ENCODE data around the gene CCDC66. TPM values are rescaled to one million over a fixed set of nuclear protein-coding genes. Genes with fewer than 3 reads are reported as not detected.
A peak's percentile ranks its signal among the peaks of the same experiment; 100 is the strongest.

Gene CCDC66
- total RNA-seq, 1 experiment from 2014 or later, result 23.0 TPM

DNA sequence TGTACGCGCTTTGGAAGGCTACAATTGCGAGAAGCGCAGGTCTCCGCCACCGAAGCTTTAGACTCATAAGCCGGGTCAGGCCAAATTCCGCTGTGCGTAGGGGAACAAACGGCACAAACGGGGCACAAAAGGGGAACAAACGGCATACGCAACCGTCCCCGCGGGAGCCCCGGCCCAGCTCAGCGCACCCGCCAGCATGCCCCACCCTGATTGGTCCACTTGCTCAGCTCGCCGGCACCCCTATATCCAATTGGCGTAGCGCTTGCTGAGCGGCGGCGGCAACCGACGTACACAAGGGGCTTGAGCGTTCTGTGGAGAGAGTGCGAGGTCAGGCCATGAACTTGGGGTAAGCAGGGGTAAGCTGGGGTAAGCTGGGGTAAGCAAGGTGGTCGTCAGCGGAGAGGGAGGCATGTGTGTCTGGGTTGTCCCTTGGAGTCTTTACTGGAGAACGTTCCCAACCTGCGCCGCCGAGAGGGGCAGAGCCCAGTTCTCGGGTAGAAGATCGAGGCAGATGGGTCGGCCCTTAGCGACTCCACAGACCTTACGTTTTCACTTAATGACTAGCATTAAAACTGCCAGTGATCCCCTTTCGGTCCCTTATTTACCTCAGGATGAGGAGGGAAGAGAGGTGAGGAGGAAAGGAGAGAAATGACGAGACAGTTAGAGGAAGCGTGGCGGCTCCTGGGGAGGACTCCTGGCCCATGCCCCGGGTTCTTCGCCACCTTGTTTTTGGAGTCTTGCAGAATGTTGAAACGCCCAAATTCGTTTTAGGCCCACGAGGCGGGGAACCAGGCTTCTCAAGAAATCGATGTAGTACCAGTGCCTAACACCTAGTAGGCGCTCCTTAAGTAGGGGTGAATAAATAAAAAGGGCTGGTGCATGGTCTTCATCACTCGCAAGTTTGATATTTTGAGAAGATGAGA is at the start of gene CCDC66 (continued):
- TF ChIP-seq, protein P1, sequence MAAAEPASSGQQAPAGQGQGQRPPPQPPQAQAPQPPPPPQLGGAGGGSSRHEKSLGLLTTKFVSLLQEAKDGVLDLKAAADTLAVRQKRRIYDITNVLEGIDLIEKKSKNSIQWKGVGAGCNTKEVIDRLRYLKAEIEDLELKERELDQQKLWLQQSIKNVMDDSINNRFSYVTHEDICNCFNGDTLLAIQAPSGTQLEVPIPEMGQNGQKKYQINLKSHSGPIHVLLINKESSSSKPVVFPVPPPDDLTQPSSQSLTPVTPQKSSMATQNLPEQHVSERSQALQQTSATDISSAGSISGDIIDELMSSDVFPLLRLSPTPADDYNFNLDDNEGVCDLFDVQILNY (CRISPR knock-in tag; IDR thresholded peaks at IDR 0.05), result 0 out of 2 replicates have a peak, but pooled peaks have one; percentile 42
- TF ChIP-seq, protein P2, sequence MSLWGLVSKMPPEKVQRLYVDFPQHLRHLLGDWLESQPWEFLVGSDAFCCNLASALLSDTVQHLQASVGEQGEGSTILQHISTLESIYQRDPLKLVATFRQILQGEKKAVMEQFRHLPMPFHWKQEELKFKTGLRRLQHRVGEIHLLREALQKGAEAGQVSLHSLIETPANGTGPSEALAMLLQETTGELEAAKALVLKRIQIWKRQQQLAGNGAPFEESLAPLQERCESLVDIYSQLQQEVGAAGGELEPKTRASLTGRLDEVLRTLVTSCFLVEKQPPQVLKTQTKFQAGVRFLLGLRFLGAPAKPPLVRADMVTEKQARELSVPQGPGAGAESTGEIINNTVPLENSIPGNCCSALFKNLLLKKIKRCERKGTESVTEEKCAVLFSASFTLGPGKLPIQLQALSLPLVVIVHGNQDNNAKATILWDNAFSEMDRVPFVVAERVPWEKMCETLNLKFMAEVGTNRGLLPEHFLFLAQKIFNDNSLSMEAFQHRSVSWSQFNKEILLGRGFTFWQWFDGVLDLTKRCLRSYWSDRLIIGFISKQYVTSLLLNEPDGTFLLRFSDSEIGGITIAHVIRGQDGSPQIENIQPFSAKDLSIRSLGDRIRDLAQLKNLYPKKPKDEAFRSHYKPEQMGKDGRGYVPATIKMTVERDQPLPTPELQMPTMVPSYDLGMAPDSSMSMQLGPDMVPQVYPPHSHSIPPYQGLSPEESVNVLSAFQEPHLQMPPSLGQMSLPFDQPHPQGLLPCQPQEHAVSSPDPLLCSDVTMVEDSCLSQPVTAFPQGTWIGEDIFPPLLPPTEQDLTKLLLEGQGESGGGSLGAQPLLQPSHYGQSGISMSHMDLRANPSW (CRISPR knock-in tag; conservative IDR thresholded peaks at IDR 0.05; ENCODE audit: low read depth), result no peak
- TF ChIP-seq ZSCAN18 (CRISPR knock-in tag; IDR thresholded peaks at IDR 0.05) (no peak), ELF4 (CRISPR knock-in tag; IDR thresholded peaks at IDR 0.05; ENCODE audit: low read depth) (no peak), ETV6 (CRISPR knock-in tag; IDR thresholded peaks at IDR 0.05) (peak; percentile 93), TEAD1 (CRISPR knock-in tag; IDR thresholded peaks at IDR 0.05) (no peak; the same call in 1 of the 2 replicates), RORB (CRISPR knock-in tag; IDR thresholded peaks at IDR 0.05) (no peak), ATF1 (CRISPR knock-in tag; IDR thresholded peaks at IDR 0.05) (peak; percentile 21; the same call in 1 of the 2 replicates), ZNF671 (CRISPR knock-in tag; IDR thresholded peaks at IDR 0.05) (no peak), AFF4 (CRISPR knock-in tag; IDR thresholded peaks at IDR 0.05; ENCODE audit: borderline replicate concordance) (no peak), SMAD4 (CRISPR knock-in tag; IDR thresholded peaks at IDR 0.05) (no peak), OVOL2 (CRISPR knock-in tag; IDR thresholded peaks at IDR 0.05; ENCODE audit: borderline replicate concordance) (no peak), GABPB1 (CRISPR knock-in tag; IDR thresholded peaks at IDR 0.05) (peak; percentile 76), TP53 (CRISPR knock-in tag; IDR thresholded peaks at IDR 0.05) (peak; percentile 49; the same call in 1 of the 2 replicates), MXD4 (CRISPR knock-in tag; IDR thresholded peaks at IDR 0.05; ENCODE audit: borderline replicate concordance) (no peak), RELA (CRISPR knock-in tag; IDR thresholded peaks at IDR 0.05; ENCODE audit: borderline replicate concordance) (no peak), TEAD4 (CRISPR knock-in tag; IDR thresholded peaks at IDR 0.05) (no peak), ZNF416 (CRISPR knock-in tag; IDR thresholded peaks at IDR 0.05) (no peak), JAZF1 (CRISPR knock-in tag; IDR thresholded peaks at IDR 0.05) (no peak), NR3C1 (CRISPR knock-in tag; conservative IDR thresholded peaks at IDR 0.05; ENCODE audit: low read depth) (no peak), CDX4 (CRISPR knock-in tag; IDR thresholded peaks at IDR 0.05; ENCODE audit: borderline replicate concordance) (no peak), NFATC4 (CRISPR knock-in tag; IDR thresholded peaks at IDR 0.05) (no peak), FOXJ3 (CRISPR knock-in tag; IDR thresholded peaks at IDR 0.05; ENCODE audit: borderline replicate concordance) (no peak)
- TF ChIP-seq, protein P3, sequence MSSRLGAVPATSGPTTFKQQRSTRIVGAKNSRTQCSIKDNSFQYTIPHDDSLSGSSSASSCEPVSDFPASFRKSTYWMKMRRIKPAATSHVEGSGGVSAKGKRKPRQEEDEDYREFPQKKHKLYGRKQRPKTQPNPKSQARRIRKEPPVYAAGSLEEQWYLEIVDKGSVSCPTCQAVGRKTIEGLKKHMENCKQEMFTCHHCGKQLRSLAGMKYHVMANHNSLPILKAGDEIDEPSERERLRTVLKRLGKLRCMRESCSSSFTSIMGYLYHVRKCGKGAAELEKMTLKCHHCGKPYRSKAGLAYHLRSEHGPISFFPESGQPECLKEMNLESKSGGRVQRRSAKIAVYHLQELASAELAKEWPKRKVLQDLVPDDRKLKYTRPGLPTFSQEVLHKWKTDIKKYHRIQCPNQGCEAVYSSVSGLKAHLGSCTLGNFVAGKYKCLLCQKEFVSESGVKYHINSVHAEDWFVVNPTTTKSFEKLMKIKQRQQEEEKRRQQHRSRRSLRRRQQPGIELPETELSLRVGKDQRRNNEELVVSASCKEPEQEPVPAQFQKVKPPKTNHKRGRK (CRISPR knock-in tag; IDR thresholded peaks at IDR 0.05; ENCODE audit: borderline replicate concordance), result no peak
- TF ChIP-seq, protein P4, sequence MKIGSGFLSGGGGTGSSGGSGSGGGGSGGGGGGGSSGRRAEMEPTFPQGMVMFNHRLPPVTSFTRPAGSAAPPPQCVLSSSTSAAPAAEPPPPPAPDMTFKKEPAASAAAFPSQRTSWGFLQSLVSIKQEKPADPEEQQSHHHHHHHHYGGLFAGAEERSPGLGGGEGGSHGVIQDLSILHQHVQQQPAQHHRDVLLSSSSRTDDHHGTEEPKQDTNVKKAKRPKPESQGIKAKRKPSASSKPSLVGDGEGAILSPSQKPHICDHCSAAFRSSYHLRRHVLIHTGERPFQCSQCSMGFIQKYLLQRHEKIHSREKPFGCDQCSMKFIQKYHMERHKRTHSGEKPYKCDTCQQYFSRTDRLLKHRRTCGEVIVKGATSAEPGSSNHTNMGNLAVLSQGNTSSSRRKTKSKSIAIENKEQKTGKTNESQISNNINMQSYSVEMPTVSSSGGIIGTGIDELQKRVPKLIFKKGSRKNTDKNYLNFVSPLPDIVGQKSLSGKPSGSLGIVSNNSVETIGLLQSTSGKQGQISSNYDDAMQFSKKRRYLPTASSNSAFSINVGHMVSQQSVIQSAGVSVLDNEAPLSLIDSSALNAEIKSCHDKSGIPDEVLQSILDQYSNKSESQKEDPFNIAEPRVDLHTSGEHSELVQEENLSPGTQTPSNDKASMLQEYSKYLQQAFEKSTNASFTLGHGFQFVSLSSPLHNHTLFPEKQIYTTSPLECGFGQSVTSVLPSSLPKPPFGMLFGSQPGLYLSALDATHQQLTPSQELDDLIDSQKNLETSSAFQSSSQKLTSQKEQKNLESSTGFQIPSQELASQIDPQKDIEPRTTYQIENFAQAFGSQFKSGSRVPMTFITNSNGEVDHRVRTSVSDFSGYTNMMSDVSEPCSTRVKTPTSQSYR (CRISPR knock-in tag; IDR thresholded peaks at IDR 0.05), result 0 out of 2 replicates have a peak, but pooled peaks have one; percentile 19

All from WTC11 (cell line).